CD4-positive, alpha-beta T cell treated with Interleukin-6 at 100 ng/mL for 8 hours (primary cell): ENCODE data around the gene LRRC56.
"Not testable (repeated sequence)": the region's sequence is repeated elsewhere in the genome, so short reads cannot be mapped to it uniquely, and the experiment has no call there.

Experiments
- DNase-seq: peaks from one replicate; pipeline ENCODE4 v3.0.0-alpha.2; 2020; ENCODE audit warnings: mixed read lengths, low spot score

LRRC56 gene

DNA sequence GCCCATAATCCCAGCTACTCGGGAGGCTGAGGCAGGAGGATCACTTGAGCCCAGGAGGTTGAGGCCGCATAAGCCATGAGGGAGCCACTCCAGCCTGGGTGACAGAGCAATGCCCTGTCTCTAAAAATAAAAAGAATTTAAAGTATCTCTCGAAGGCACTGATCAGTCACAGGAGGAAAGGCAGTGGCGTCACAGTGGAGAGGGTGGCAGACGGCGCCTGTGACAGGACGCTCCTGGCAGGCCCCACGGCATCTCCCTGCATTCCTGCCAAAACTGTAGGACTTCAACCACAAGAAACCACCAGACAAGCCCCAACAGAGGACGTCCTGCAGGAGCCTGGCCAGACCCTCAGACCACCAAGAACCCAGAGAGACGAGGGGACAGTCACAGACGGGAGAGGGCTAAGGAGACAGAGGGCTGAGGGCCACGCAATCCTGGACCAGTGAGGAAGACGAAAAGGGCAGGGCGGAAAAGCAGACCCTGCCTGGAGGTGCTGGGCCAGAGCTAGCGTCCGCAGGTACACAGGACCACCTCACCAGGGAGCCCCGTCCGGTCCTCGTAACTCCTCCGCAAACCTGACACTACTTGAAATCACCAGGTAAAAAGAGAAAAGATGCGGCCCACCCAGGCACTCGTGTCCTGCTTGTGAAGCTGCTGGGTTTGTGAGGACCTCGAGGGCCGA, 36.2 kb upstream of the LRRC56 start:
- DNase-seq: no peak

GRCh38 chr11:501683-502287, 35.5 kb upstream of the LRRC56 start:
- DNase-seq: no peak

DNA sequence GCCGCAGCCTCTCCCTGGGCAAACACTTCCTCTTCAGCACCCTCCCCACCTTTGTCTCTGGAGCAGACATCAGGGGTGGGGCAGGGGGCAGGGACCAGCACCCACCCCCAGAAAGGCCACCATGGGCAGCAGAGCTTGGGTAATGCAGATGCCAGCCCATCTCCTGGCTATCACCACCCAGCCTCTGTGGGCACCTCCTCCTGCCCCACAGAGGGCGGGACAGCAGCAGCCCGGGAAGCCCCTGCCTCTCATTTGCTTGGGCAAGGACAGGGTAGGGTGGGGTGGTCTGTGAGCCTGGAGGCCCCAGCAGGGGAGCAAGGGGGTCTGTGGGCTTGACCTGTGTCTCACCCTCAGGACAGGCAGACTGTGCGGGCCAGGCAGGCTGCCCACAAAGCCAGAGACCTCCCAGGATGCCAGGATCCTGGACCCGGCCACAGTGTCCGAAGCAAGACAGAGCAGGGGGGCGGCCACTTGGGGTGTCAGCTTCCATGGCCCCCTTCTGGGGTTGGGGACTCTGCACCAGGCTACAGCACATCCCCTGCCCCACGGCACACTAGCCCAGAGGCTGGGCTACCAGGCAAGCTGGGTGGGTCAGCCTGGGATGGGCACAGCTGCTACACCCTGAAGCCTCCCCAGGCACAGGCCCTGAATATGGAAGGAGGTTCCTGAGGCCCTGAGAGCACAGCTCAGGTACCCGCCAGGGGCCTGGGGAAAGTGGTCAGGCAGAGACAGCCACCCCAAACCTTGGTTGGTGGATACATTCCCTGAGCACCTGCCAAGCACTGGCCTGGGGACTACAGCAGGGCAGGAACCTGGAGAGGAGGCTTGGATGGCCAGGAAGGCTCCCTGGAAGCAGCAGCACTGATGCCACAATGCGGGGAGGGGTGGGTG, 34.8 kb upstream of the LRRC56 start:
- DNase-seq: no peak

DNA sequence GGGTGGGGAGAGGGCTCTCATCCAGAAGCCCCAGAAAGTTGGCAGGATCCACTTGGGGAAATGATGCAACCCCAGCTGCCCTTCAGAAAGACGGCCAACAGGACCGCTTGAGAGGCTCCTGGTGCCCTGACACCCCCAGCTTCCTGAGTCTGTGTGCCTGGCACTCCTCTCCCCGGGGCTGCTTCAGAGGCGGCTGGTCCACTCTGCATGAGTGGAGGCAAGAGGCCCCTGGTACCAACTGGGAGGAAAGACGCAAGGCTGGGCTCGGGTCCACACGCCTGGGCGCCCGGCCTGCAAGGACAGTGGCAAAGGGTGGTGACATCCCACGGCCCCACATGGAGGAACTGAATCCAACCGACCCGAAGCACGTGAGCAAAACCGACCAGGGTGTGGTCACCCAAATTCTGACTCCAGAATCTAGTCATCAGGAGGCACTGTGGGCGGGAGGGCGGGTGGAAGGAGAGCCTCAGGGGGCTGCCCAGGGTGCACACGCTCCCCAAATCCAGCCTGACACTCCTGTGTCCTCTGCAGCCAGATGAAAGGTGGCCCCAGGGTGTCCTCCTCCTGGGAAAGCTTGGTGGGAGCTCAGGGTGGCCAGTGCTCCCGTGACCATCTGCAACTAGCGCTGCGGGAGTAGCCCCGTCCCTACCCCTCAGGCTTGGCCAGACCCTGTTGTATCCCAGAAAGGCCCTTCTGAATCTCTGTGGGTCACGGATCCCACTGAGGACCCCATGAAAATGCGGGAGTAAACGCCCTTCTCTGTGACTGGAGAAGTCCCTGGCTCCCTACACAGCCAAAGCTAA, 33.9 kb upstream of the LRRC56 start:
- no peak for DNase-seq

DNA sequence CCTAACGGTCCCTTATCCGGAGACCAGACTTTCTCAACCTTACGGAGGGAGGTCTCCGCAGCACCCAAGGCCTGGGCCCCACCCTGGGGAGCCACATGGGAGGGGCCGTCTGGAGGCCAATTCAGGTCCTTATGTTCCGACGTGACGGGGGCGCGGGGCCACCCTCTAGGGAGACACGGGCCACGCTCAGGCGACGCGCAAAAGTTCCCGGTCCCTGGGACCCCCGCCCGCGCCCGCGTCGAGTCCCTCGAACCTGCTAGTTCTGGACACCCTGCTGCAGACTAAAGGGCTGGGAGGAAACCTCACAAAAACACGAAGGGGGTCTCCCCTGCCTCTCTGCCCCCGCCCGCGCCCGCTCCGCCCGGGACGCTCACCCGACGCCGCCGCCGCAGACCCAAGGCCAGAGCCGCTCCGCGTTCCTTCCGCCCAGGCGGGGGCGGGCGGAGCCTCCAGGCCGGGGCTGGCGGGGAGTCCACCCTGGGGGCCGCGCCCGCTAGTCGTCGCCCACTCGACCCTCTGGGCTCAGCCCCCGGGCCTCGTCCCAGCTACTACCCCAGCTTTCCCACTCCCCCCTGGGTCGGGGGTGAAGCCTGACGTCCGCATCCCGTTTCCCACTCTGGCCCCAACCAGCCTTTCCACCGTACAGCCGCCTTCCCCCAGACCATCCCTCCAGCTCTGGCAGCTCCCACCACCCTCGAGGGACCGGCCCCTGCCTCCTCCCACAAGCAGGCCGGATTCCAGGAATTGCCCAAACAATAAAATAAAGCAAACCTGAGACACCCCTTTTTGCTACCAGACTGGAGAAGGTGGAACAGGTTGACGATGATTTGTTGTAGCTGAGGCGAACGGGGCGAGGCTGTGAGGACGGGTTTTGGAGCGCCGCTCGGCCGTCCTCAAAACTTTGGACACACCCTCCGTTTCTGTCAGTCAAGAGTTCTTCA, 33.0 kb upstream of the LRRC56 start:
- no peak for DNase-seq

GRCh38 chr11:504994-505344, 32.4 kb upstream of the LRRC56 start:
- no peak for DNase-seq

DNA sequence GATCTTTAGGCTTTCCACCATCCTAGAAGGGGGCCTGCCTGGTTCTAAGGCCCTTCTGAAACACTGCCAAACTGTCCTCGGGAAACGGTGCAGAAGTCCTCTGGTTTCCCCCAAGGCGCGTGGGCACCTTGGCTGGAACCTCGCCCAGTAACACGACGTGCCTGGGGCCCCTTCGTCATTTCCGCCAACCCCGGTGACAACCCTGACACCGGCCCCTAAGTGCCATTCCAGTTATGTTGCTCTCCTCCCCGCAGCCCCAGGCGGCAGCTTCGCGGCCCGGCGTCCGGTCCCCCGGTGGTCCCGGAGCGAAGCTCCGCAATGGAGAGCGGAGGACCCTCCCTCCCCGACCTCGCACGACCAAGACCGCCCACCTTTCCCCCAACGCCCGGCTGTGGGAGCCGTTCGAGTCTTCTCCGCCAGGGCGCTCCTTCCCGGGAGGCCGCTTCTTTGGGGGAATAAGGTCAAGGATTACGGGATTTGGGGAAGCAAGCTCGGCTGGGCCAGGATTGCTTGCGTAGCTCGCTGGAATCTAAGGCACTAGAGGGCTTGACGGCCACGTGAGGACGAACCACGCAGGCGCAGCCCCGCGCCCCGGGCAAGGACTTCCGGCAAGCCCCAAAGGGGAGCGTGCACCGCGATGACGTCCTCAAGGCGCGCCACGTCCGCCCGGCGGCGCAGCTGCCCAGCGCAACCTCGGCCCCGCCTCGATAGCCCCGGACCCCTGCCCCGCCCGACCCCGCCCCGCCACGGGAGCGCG, 30.9 kb upstream of the LRRC56 start:
- DNase-seq: peak; percentile 97

GRCh38 chr11:506995-507726, 30.2 kb upstream of the LRRC56 start, which contains the start of gene RNH1:
Gene RNH1 (minus strand): TSS chr11:507242. CDS start chr11:502162, 5,080 bp downstream.
- peak; percentile 99 for DNase-seq

- DNase-seq: no peak
Measured at GRCh38 chr11:507727-508515, 29.4 kb upstream of the LRRC56 start.

GRCh38 chr11:508956-509355, 28.4 kb upstream of the LRRC56 start:
- DNase-seq: no peak

GRCh38 chr11:512761-513595, 24.3 kb upstream of the LRRC56 start:
- no peak for DNase-seq

DNA sequence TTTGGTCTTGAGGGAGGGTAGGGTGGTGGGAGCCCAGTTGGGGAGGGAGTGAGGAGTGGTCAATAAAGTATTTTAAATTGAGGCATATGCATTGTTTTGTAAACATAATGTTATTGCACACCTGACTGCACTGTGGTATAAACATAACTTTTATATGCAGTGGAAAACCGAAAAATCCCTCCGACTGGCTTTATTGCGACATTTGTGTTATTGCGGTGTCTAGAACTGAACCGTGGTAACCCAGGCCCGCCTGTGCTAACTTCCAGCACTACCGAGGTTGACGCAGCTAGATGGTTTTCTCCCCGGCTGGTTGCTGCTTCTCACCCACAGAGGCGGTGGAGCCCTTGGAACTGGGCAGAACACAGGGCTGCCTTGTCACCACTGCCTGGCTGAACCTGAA, 22.7 kb upstream of the LRRC56 start:
- DNase-seq: no peak

DNA sequence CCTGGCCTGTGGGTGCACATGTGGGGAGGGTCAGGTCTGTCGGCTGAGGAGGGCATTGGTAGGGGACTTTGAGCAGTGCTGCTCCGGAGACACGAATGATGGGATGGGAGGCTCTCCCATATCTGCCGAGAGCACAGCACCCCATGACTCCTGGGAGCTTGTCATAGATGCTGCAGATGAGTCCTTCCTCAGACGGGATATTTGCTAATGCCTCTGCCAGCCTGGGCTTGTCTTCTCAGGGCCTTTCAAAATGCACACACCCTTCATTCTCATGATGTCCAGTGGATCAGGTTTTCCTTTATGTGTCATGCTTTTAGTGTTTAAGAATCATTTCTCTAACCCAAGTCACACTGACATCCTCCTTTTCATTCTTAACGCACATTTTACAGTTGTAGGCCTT, 22.2 kb upstream of the LRRC56 start:
- no peak for DNase-seq

- DNase-seq: no peak
Measured at GRCh38 chr11:516400-516799, 20.9 kb upstream of the LRRC56 start.

DNA sequence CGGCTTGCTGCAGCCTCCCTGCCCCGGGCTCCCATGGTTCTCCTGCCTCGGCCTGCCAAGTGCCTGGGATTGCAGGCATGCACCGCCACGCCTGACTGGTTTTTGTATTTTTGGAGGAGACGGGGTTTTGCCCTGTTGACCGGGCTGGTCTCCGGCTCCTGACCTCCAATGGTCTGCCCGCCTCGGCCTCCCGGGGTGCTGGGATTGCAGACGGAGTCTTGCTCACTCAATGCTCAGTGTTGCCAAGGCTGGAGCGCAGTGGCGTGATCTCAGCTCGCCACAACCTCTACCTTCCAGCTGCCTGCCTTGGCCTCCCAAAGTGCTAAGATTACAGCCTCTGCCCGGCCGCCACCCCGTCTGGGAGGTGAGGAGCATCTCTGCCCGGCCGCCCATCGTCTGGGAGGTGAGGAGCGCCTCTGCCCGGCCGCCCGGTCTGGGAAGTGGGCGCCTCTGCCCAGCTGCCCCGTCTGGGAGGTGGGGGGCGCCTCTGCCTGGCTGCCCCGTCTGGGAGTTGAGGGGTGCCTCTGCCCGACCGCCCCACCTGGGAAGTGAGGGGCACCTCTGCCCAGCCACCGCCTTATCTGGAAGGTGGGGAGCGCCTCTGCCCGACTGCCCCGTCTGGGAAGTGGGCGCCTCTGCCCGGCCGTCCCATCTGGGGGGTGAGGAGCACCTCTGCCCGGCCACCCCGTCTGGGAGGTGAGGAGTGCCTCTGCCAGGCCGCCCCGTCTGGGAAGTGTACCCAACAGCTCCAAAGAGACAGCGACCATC, 20.2 kb upstream of the LRRC56 start:
- DNase-seq: not testable (repeated sequence)

DNA sequence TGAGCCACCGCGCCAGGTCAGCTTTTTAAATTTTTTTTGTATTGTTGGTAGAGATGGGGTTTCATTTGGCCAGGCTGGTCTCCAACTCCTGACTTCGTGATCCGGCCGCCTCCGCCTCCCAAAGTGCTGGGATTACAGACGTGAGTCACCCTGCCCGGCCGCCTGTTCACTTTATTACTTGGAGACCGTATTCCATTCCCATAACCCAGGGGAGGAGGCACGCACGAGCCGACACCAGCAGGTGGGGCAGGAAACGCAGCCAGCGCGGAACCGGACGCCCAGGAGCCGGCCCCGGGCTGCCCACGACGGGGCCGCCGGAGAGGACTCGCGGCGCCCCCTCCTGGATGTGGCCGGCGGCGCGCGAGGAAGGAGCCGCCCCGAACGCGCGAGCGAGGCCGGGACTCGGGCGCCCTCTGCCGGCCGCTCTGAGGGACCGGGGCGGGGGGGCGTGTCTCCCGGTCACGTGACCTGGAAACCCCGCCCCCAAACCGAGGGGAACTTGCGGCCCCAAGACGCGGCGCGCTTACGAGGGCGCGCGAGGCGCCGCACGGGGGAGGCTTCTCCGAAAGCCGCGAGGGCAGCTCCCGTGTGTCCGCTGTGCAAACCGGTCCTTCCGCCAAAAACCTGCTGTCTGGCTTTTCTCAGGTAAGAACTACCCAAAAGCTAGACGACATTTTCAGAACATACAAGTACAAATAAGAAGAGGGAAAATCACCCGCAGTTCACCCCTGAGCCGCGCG, 18.7 kb upstream of the LRRC56 start:
- DNase-seq: peak; percentile 82
